Activated T-helper 17 cell treated with anti-CD3 and anti-CD28 coated beads, Interleukin-2, amount 50 U/mL, for 72 hours (primary cell): ENCODE measurements around the gene OR2V1. TPM values are rescaled to one million over a fixed set of nuclear protein-coding genes. Genes with fewer than 3 reads are reported as not detected.
"Not testable (repeated sequence)": the region's sequence is repeated elsewhere in the genome, so short reads cannot be mapped to it uniquely, and the experiment has no call there.

ENCODE experiments used
- ATAC-seq: fragments of 150-1000 bp; cut with Tn5 transposase; replicated peaks from 2 replicates; pipeline ENCODE4 v1.10.0; 2021; ENCODE audit warnings: mild to moderate bottlenecking, moderate library complexity
- H3K27ac Mint-ChIP-seq: one replicate; pipeline ENCODE4 v1.8.0; 2022; ENCODE audit warnings: mixed read lengths
- H3K27me3 Mint-ChIP-seq: one replicate; pipeline ENCODE4 v1.8.0; 2022; ENCODE audit warnings: mixed read lengths
- H3K36me3 Mint-ChIP-seq: one replicate; pipeline ENCODE4 v1.8.0; 2022; ENCODE audit warnings: low read depth, mild to moderate bottlenecking, mixed read lengths
- H3K4me1 Mint-ChIP-seq: one replicate; pipeline ENCODE4 v1.8.0; 2022; ENCODE audit warnings: mixed read lengths
- H3K4me3 Mint-ChIP-seq: one replicate; pipeline ENCODE4 v1.8.0; 2022; ENCODE audit warnings: mild to moderate bottlenecking, mixed read lengths
- H3K9me3 Mint-ChIP-seq: one replicate; pipeline ENCODE4 v1.8.0; 2022; ENCODE audit warnings: mixed read lengths
- total RNA-seq, 2 donors: library from RNA; stranded (reverse); gene quantifications; one replicate each; pipeline ENCODE4 v1.2.3, GENCODE V29; 2022

OR2V1 gene, protein sequence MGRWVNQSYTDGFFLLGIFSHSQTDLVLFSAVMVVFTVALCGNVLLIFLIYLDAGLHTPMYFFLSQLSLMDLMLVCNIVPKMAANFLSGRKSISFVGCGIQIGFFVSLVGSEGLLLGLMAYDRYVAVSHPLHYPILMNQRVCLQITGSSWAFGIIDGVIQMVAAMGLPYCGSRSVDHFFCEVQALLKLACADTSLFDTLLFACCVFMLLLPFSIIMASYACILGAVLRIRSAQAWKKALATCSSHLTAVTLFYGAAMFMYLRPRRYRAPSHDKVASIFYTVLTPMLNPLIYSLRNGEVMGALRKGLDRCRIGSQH
- not detected for total RNA-seq

DNA sequence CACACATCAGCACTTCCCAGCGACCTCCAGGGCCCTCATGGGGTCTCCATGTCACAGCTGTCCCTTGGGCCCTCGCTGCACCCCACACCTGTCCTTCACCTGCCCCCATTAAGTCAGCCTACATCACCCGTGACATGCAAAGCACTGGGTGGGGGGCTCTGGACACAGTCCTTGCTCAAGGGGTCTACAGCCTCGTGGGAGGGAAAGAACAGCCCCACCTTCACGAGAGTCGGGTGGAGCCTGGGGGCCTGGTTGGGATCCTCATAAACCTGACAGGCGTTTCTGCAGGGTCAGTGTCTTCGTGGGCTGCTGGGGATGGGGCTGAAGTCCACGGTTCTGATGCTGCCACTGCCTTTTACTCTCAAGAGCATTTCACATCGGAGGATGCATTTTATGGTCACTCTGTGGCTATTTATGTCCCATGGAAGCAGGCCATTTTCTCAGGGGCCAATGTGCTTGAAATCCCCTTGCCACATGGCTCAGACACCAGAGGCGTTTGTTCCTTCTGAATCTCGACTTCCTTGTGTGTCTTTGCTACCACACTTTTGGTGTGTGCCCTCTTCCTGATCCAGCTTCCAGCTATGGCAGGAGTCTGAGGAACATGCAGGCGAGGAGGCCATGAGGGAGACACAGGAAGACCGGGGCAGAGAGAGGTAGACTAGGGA lies at the start of gene OR2V1:
OR2V1 (minus strand) TSS at position 338 of the 665 bp plus-strand sequence. CDS start 5,865 bp downstream, outside the sequence.
- no peak for ATAC-seq
- Mint-ChIP-seq H3K27ac (no peak within 1 kb of the TSS), H3K36me3 (no peaks in the 10 kb centered on the region), H3K4me1 (no peaks in the 10 kb centered on the region), H3K4me3 (no peak within 1 kb of the TSS), H3K9me3 (peaks cover 4% of the 10 kb centered on the region), H3K27me3 (peaks cover 55% of the 10 kb centered on the region)

DNA sequence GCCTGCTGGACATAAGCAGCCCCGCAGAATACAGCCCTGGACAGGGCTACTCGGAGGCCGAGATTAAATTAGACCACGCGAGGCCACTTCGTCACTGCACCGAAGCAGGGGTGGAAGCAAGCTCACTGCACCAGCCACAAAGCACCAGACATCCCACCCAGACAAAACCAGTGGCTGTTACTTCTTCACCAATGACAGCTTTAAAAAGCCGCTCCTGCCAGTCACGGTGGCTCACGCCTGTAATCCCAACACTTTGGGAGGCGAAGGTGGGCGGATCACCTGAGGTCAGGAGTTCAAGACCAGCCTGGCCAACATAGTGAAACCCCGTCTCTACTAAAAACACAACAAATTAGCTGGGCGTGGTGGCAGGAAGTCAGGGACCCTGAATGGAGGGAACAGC lies 46.6 kb upstream of the OR2V1 start:
- H3K27me3 Mint-ChIP-seq, result peaks cover 15% of the 10 kb centered on the region
- not testable (repeated sequence) for H3K27ac Mint-ChIP-seq, ATAC-seq, H3K9me3 Mint-ChIP-seq, H3K4me3 Mint-ChIP-seq
- peaks cover 17% of the 10 kb centered on the region for H3K4me1 Mint-ChIP-seq
- peaks cover 13% of the 10 kb centered on the region for H3K36me3 Mint-ChIP-seq

DNA sequence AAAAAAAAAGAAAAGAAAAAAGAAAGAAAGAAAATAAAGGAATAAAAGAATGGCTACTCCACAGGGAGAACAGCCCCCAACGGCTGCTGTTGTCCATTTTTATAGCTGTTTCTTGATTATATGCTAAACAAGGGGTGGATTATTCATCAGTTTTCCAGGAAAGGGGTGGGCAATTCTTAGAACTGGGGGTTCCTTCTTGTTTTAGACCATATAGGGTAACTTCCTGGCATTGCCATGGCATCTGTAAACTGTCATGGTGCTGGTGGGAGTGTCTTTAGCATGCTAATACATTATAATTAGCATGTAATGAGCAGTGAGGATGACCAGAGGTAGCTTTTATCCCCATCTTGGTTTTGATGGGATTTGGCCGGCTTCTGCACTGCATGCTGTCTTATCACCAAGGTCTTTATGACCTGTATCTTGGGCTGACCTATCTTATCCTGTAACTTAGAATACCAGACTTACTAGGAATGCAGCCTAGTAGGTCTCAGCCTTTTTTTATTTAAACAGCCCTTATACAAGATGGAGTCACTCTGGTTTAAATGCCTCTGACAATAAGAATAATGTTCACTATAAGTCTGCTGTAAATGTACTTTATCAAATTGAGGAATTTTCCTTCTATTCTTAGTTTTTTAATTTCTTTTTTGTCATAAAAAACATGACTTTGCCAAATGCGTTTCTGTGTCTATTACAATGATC lies 45.4 kb upstream of the OR2V1 start:
- ATAC-seq, result no peak
- peaks cover 17% of the 10 kb centered on the region for H3K27me3 Mint-ChIP-seq
- H3K4me1 Mint-ChIP-seq, result peaks cover 12% of the 10 kb centered on the region
- H3K36me3 Mint-ChIP-seq, result peaks cover 13% of the 10 kb centered on the region
- H3K9me3 Mint-ChIP-seq, result no peaks in the 10 kb centered on the region
- H3K4me3 Mint-ChIP-seq, result no peak overlapping the region
- no peak overlapping the region for H3K27ac Mint-ChIP-seq

GRCh38 chr5:181173420-181174342 lies 42.7 kb upstream of the OR2V1 start:
- peak; percentile 76 for ATAC-seq
- Mint-ChIP-seq H3K27ac (peak overlapping the region; percentile 75), H3K27me3 (peaks cover 33% of the 10 kb centered on the region), H3K4me1 (peaks cover 23% of the 10 kb centered on the region), H3K9me3 (no peaks in the 10 kb centered on the region), H3K4me3 (peak overlapping the region; percentile 69), H3K36me3 (peaks cover 26% of the 10 kb centered on the region)

- ATAC-seq, result peak; percentile 72
- H3K27me3 Mint-ChIP-seq, result peaks cover 39% of the 10 kb centered on the region
- no peaks in the 10 kb centered on the region for H3K9me3 Mint-ChIP-seq
- peaks cover 23% of the 10 kb centered on the region for H3K4me1 Mint-ChIP-seq
- peaks cover 27% of the 10 kb centered on the region for H3K36me3 Mint-ChIP-seq
- H3K4me3 Mint-ChIP-seq, result peak overlapping the region; percentile 69
- H3K27ac Mint-ChIP-seq, result peak overlapping the region; percentile 75
These were observed 42.1 kb upstream of the OR2V1 start for GRCh38 chr5:181173027-181173419.

GRCh38 chr5:181171782-181172181 lies 40.8 kb upstream of the OR2V1 start:
- peaks cover 27% of the 10 kb centered on the region for H3K36me3 Mint-ChIP-seq
- peaks cover 31% of the 10 kb centered on the region for H3K4me1 Mint-ChIP-seq
- no peak overlapping the region for H3K4me3 Mint-ChIP-seq
- no peak for ATAC-seq
- no peak overlapping the region for H3K27ac Mint-ChIP-seq
- H3K27me3 Mint-ChIP-seq, result peaks cover 48% of the 10 kb centered on the region
- H3K9me3 Mint-ChIP-seq, result no peaks in the 10 kb centered on the region

DNA sequence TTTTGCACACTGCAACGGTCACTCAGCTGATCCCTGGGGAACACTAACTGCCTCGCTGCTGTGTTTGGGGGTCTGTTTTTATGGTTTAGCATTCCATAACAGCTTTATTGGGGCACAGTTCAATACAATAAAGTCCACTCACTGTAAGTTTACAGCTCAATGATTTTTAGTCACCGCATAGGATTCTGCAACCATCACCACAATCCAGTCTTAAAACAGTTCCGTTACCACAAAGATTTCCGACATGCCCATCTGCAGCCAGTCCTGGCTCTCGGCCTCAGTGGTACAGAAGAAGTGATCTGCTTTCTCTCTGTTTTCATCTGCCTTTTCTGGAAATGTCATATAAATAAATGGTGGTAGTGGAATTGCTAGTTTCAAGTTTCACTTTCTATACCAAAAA lies 40.0 kb upstream of the OR2V1 start:
- peaks cover 27% of the 10 kb centered on the region for H3K36me3 Mint-ChIP-seq
- no peak for ATAC-seq
- peak overlapping the region; percentile 42 for H3K4me3 Mint-ChIP-seq
- no peaks in the 10 kb centered on the region for H3K9me3 Mint-ChIP-seq
- no peak overlapping the region for H3K27ac Mint-ChIP-seq
- peaks cover 32% of the 10 kb centered on the region for H3K4me1 Mint-ChIP-seq
- peaks cover 50% of the 10 kb centered on the region for H3K27me3 Mint-ChIP-seq

- H3K27me3 Mint-ChIP-seq, result peaks cover 53% of the 10 kb centered on the region
- peak overlapping the region; percentile 42 for H3K4me3 Mint-ChIP-seq
- peak overlapping the region; percentile 15 for H3K27ac Mint-ChIP-seq
- ATAC-seq, result no peak
- no peaks in the 10 kb centered on the region for H3K9me3 Mint-ChIP-seq
- H3K4me1 Mint-ChIP-seq, result peaks cover 32% of the 10 kb centered on the region
- H3K36me3 Mint-ChIP-seq, result peaks cover 27% of the 10 kb centered on the region
These were observed 39.4 kb upstream of the OR2V1 start for GRCh38 chr5:181170237-181170825.

GRCh38 chr5:181169459-181170236 lies 38.7 kb upstream of the OR2V1 start:
- Mint-ChIP-seq H3K4me3 (peak overlapping the region; percentile 42), H3K27me3 (peaks cover 54% of the 10 kb centered on the region), H3K36me3 (peaks cover 27% of the 10 kb centered on the region), H3K27ac (peak overlapping the region; percentile 66), H3K4me1 (peaks cover 32% of the 10 kb centered on the region)
- not testable (repeated sequence) for H3K9me3 Mint-ChIP-seq, ATAC-seq

- no peak for ATAC-seq
- Mint-ChIP-seq H3K4me1 (peaks cover 31% of the 10 kb centered on the region), H3K27me3 (peaks cover 59% of the 10 kb centered on the region), H3K36me3 (peaks cover 22% of the 10 kb centered on the region), H3K9me3 (no peaks in the 10 kb centered on the region), H3K4me3 (peak overlapping the region; percentile 39), H3K27ac (peak overlapping the region; percentile 66)
These were observed 37.7 kb upstream of the OR2V1 start for GRCh38 chr5:181168595-181169118.

DNA sequence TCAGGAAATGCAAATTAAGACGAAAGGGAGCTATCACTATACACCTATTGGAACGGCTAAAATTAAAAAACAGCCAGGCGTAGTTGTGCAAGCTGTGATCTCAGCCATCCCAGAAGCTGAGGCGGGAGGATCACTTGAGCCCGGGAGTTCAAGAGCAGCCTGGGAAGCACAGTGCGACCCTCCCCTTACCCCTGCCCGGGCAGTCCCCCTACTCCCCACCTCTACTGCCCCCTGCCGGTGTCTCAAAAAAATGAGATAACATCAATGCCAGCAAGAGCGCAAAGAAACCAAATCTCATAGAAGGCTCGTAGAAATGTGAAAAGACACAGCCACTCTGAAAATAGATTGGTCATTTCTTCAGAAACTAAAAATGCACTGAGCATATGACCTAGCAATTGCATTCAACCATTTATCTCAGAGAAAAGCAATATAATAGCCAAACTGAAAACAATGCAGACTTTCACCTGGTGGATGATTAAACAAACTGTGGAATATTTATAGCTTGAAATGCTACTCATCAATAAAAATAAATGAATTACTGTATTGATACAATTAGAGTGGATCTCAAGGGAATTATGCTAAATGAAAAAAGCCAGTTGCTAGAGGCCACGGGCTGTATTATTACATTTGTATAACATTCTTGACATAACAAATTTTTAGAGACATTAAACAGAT lies 37.0 kb upstream of the OR2V1 start:
- Mint-ChIP-seq H3K4me1 (peaks cover 24% of the 10 kb centered on the region), H3K27me3 (peaks cover 55% of the 10 kb centered on the region), H3K27ac (peak overlapping the region; percentile 28), H3K36me3 (peaks cover 15% of the 10 kb centered on the region), H3K9me3 (no peaks in the 10 kb centered on the region), H3K4me3 (no peak overlapping the region)
- no peak for ATAC-seq

GRCh38 chr5:181166812-181167733 lies 36.1 kb upstream of the OR2V1 start:
- Mint-ChIP-seq H3K9me3 (no peaks in the 10 kb centered on the region), H3K27me3 (peaks cover 53% of the 10 kb centered on the region), H3K36me3 (peaks cover 13% of the 10 kb centered on the region), H3K4me1 (peaks cover 20% of the 10 kb centered on the region), H3K4me3 (peak overlapping the region; percentile 32), H3K27ac (peak overlapping the region; percentile 40)
- peak; percentile 71 for ATAC-seq
